GM12891 (cell line): Measurements from ENCODE around the gene KCNMA1.
"Not testable (repeated sequence)": the region's sequence is repeated elsewhere in the genome, so short reads cannot be mapped to it uniquely, and the experiment has no call there.

Source experiments
- POLR2A ChIP-seq: IDR thresholded peaks from 2 replicates; pipeline ENCODE4 v1.6.1; 2011; ENCODE audit warnings: low read depth, low read length, control low read depth
- POLR2AphosphoS5 ChIP-seq: IDR thresholded peaks from 2 replicates; pipeline ENCODE4 v1.6.1; 2011; ENCODE audit warnings: low read depth, low read length, control low read depth
- TAF1 ChIP-seq: IDR thresholded peaks from 2 replicates; pipeline ENCODE4 v1.6.1; 2011; ENCODE audit warnings: low read depth, low read length, control low read depth

DNA sequence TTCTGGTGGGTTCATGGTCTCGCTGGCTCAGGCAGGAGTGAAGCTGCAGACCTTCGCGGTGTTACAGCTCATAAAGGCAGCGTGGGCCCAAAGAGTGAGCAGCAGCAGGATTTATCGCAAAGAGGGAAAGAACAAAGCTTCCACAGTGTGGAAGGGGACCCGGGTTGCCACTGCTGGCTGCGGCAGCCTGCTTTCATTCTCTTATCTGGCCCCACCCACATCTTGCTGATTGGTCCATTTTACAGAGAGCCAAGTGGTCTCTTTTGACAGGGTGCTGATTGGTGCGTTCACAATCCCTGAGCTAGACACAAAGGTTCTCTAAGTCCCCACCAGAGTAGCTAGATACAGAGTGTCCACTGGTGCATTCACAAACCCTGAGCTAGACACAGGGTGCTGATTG, 47.9 kb downstream of the KCNMA1 start:
- not testable (repeated sequence) for TF ChIP-seq TAF1, POLR2A, POLR2AphosphoS5
